Measurements from ENCODE around the gene NSUN2.

DNA sequence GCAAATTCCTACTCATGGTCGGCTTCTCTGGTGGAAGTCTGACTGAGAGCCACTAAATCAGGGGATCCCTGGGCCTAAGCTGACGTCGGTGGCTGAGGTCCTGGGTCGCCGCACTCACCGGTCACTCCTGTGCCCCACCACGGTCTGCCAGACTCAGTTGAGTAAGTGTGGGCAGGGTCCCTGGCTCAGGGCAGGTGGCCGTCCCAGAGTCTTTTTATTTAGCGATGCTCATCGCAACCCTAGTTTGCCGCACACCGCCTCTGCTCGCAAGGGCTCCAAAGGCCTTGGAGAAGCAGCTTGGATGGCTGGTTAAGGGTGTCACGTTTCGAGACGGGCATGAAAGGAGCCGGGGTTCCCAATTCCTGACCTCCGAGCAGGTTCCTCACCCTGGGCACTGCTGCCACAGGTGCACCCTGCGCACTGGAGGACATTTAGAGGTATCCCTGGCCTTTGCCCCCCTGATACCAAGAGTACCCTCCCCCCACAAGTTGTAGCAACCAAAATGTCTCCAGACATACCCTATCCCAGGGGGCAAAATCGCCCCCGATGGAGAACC, 59.9 kb downstream of the NSUN2 start:
- TF ChIP-seq CTCF (IDR thresholded peaks at IDR 0.05), result no peak
- TF ChIP-seq POLR2A (IDR thresholded peaks at IDR 0.05), result no peak

All from thyroid gland (tissue), 4 donors.